H1 (cell line): ENCODE measurements around the gene CUL9. TPM values are rescaled to one million over a fixed set of nuclear protein-coding genes. Genes with fewer than 3 reads are reported as not detected.

Experiments used
- CTCF ChIA-PET: fragments of 300-600 bp; sonication (Branson Sonifier 250); formaldehyde crosslinking; loops from one replicate; lab custom pipeline; 2021; ENCODE audit not compliant: partially characterized antibody; lab: Charles Lee
- POLR2A ChIA-PET: fragments of 300-600 bp; sonication (Branson Sonifier 250); formaldehyde crosslinking; loops from one replicate; lab custom pipeline; 2021; ENCODE audit warnings: inconsistent platforms; ENCODE audit not compliant: partially characterized antibody; lab: Charles Lee
- DNase-seq, 2 experiments: peaks; one replicate each; pipeline versions ENCODE4 v3.0.0 to v3.0.0-alpha.2; 2010 to 2022; ENCODE audit warnings: low spot score in 2 of 2, low read depth in 1 of 2, mixed read lengths in 1 of 2
- FAIRE-seq: peaks from 2 replicates; lab custom pipeline; 2011; peaks lifted over from hg19 to GRCh38; lab: Jason Lieb, UNC
- H2AFZ ChIP-seq: 2 replicates; pipeline ENCODE4 v1.8.1; 2012; ENCODE audit warnings: low read length, inconsistent platforms
- H2AK5ac ChIP-seq: 2 replicates; pipeline ENCODE4 v1.6.1; 2013; ENCODE audit warnings: low read depth, low read length
- H2BK120ac ChIP-seq: replicated peaks from 2 replicates; pipeline ENCODE3; 2013; ENCODE audit warnings: low read depth, low read length, inconsistent platforms
- H2BK12ac ChIP-seq: 2 replicates; pipeline ENCODE4 v1.6.1; 2013; ENCODE audit warnings: low read depth, low read length
- H2BK15ac ChIP-seq: 2 replicates; pipeline ENCODE4 v1.6.1; 2013; ENCODE audit warnings: low read length
- H2BK20ac ChIP-seq: 2 replicates; pipeline ENCODE4 v1.6.1; 2013; ENCODE audit warnings: low read length
- H2BK5ac ChIP-seq: 2 replicates; pipeline ENCODE4 v1.6.1; 2013; ENCODE audit warnings: low read depth, low read length
- H3K14ac ChIP-seq: 2 replicates; pipeline ENCODE4 v1.6.1; 2013; ENCODE audit warnings: inconsistent platforms; ENCODE audit not compliant: insufficient read length
- H3K18ac ChIP-seq: 2 replicates; pipeline ENCODE4 v1.6.1; 2013; ENCODE audit warnings: low read length; ENCODE audit errors: extremely low read depth
- H3K23ac ChIP-seq: 2 replicates; pipeline ENCODE4 v1.6.1; 2013; ENCODE audit warnings: inconsistent platforms; ENCODE audit not compliant: insufficient read length
- H3K23me2 ChIP-seq: 2 replicates; pipeline ENCODE4 v1.6.1; 2013; ENCODE audit warnings: low read depth, low read length
- H3K27ac ChIP-seq: 2 replicates; pipeline ENCODE4 v1.6.1; 2011; ENCODE audit warnings: low read depth, low read length, inconsistent platforms
- H3K27me3 ChIP-seq, 4 experiments: replicated peaks in 1 of 4; 1 replicate in 1 of 4; 2 replicates in 3 of 4; pipeline versions ENCODE4 v1.6.1 to v1.8.1; 2011 to 2013; ENCODE audit warnings: low read length in 3 of 4, mild to moderate bottlenecking in 3 of 4, inconsistent platforms in 2 of 4, mixed read lengths in 2 of 4, moderate library complexity in 1 of 4; ENCODE audit not compliant: control insufficient read depth in 3 of 4, insufficient read depth in 3 of 4; ENCODE audit errors: extremely low read depth in 1 of 4
- H3K36me3 ChIP-seq, 4 experiments: 2 replicates each; pipeline versions ENCODE4 v1.6.1 to v1.8.1; 2011 to 2013; ENCODE audit warnings: mild to moderate bottlenecking in 4 of 4, low read length in 3 of 4, moderate library complexity in 2 of 4, control low read depth in 1 of 4, inconsistent platforms in 1 of 4; ENCODE audit not compliant: insufficient read depth in 4 of 4, control insufficient read depth in 2 of 4
- H3K4ac ChIP-seq: replicated peaks from 2 replicates; pipeline ENCODE3; 2013; ENCODE audit warnings: low read length, low read depth, mixed read lengths, inconsistent platforms; ENCODE audit not compliant: insufficient read length
- H3K4me1 ChIP-seq, 4 experiments: replicated peaks in 1 of 4; 1 replicate in 1 of 4; 2 replicates in 3 of 4; pipeline versions ENCODE4 v1.6.1 to v1.8.1; 2011 to 2013; ENCODE audit warnings: low read length in 3 of 4, inconsistent platforms in 2 of 4, mixed read lengths in 1 of 4; ENCODE audit not compliant: insufficient read depth in 4 of 4, control insufficient read depth in 3 of 4
- H3K4me2 ChIP-seq, 2 experiments: 2 replicates each; pipeline versions ENCODE4 v1.6.1 to v1.8.1; 2011 to 2013; ENCODE audit warnings: low read depth in 2 of 2, low read length in 2 of 2, control low read depth in 1 of 2, inconsistent platforms in 1 of 2, mild to moderate bottlenecking in 1 of 2; ENCODE audit not compliant: insufficient read depth in 1 of 2
- H3K4me3 ChIP-seq, 4 experiments: fragments of 200-600, 300-600 bp in 1 of 4; sonication (generic), shearing (Covaris generic), sonication (Bioruptor Twin) in 1 of 4; 2 replicates each; pipeline versions ENCODE4 v1.5.1 to v1.8.1; 2011 to 2016; ENCODE audit warnings: low read length in 4 of 4, low read depth in 3 of 4, control low read depth in 2 of 4, inconsistent platforms in 2 of 4, mild to moderate bottlenecking in 2 of 4, mixed read lengths in 1 of 4, moderate library complexity in 1 of 4; ENCODE audit not compliant: insufficient read depth in 2 of 4; ENCODE audit errors: extremely low read depth in 1 of 4
- H3K56ac ChIP-seq: replicated peaks from 2 replicates; pipeline ENCODE3; 2013; ENCODE audit warnings: low read depth, mild to moderate bottlenecking, mixed read lengths, low read length, inconsistent platforms; ENCODE audit not compliant: insufficient read length
- H3K79me1 ChIP-seq: 2 replicates; pipeline ENCODE4 v1.6.1; 2013; ENCODE audit warnings: low read depth, low read length, control low read depth
- H3K79me2 ChIP-seq, 2 experiments: 2 replicates each; pipeline versions ENCODE4 v1.6.1 to v1.8.1; 2012 to 2013; ENCODE audit warnings: low read length in 2 of 2, mild to moderate bottlenecking in 2 of 2, inconsistent platforms in 1 of 2; ENCODE audit not compliant: insufficient read depth in 2 of 2, control insufficient read depth in 1 of 2
- H3K9ac ChIP-seq, 4 experiments: replicated peaks in 1 of 4; 1 replicate in 1 of 4; 2 replicates in 3 of 4; pipeline versions ENCODE4 v1.6.1 to v1.8.1; 2011 to 2013; ENCODE audit warnings: low read depth in 3 of 4, low read length in 3 of 4, control low read depth in 2 of 4, mild to moderate bottlenecking in 2 of 4, moderate library complexity in 2 of 4, inconsistent platforms in 1 of 4; ENCODE audit errors: extremely low read depth in 1 of 4
- H3K9me3 ChIP-seq, 2 experiments: 2 replicates each; pipeline versions ENCODE4 v1.6.1 to v1.8.1; 2012 to 2013; ENCODE audit warnings: mild to moderate bottlenecking in 2 of 2, moderate library complexity in 2 of 2, control low read depth in 1 of 2, inconsistent platforms in 1 of 2, low read depth in 1 of 2, low read length in 1 of 2, mixed read lengths in 1 of 2; ENCODE audit not compliant: insufficient read depth in 2 of 2
- H4K20me1 ChIP-seq, 2 experiments: replicated peaks in 1 of 2; 2 replicates each; pipeline versions ENCODE3 to v1.8.1; 2011 to 2013; ENCODE audit warnings: inconsistent platforms in 2 of 2, low read length in 2 of 2, mild to moderate bottlenecking in 1 of 2; ENCODE audit not compliant: insufficient read depth in 2 of 2, control insufficient read depth in 1 of 2
- H4K5ac ChIP-seq: 2 replicates; pipeline ENCODE4 v1.6.1; 2013; ENCODE audit warnings: low read length, low read depth, mixed read lengths, inconsistent platforms; ENCODE audit not compliant: insufficient read length
- H4K8ac ChIP-seq: 2 replicates; pipeline ENCODE4 v1.8.0; 2013; ENCODE audit warnings: mild to moderate bottlenecking, moderate library complexity, low read length, inconsistent platforms; ENCODE audit not compliant: insufficient read depth; ENCODE audit errors: extremely low read depth
- H4K91ac ChIP-seq: replicated peaks from 2 replicates; pipeline ENCODE3; 2013; ENCODE audit warnings: low read length, mixed read lengths, inconsistent platforms; ENCODE audit not compliant: insufficient read length
- CBX8 ChIP-seq: fragments of 300-800, 300-1000 bp; sonication (generic); IDR thresholded peaks from 2 replicates; pipeline ENCODE4 v1.7.1; 2016; ENCODE audit warnings: low read depth, low read length, borderline replicate concordance
- MAX ChIP-seq: IDR thresholded peaks from 2 replicates; pipeline ENCODE4 v1.6.1; 2012; ENCODE audit warnings: inconsistent platforms
- SIX5 ChIP-seq: IDR thresholded peaks from 2 replicates; pipeline ENCODE4 v1.6.1; 2011; ENCODE audit warnings: mild to moderate bottlenecking, low read depth, low read length
- TAF1 ChIP-seq: IDR thresholded peaks from 2 replicates; pipeline ENCODE4 v1.6.1; 2011; ENCODE audit warnings: mild to moderate bottlenecking, low read depth, low read length
- WGBS, 2 experiments: shearing (Covaris generic) in 1 of 2; methylation state at CpG; one replicate each; pipeline versions ENCODE4 v1.1.6 to v1.1.7; 2013 to 2015; ENCODE audit warnings: low lambda C conversion rate in 2 of 2, mixed read lengths in 2 of 2, inconsistent platforms in 1 of 2, low coverage in 1 of 2, missing lambda C conversion rate in 1 of 2; ENCODE audit not compliant: insufficient replicate concordance in 2 of 2, insufficient coverage in 1 of 2, insufficient read length in 1 of 2; ENCODE audit errors: extremely low coverage in 1 of 2, missing lambda C conversion rate in 1 of 2; 5-methylcytosine and 5-hydroxymethylcytosine counted together
- polyA plus RNA-seq, 7 experiments: library from polyadenylated mRNA; depleted of rRNA in 3 of 7; stranded (reverse) in 5 of 7; unstranded in 2 of 7; fragments of >200 nt in 5 of 7; fragments of 200-250 nt in 2 of 7; gene quantifications; 1 replicate in 5 of 7; 2 replicates in 1 of 7; 4 replicates in 1 of 7; pipeline versions ENCODE4 v1.2.1 to v1.2.3, GENCODE V29; 2011 to 2013; ENCODE audit warnings: missing spikeins in 2 of 7, mixed read lengths in 2 of 7
- total RNA-seq: library from RNA; stranded (reverse); fragmentation: NEBNext Ultra II Directional; extraction: Animal tissue kit (Norgen Biotek cat#: 25700); gene quantifications from 2 replicates; pipeline ENCODE4 v1.2.1, GENCODE V29; 2021
- TF ChIP-seq, protein P1 (sequence below): IDR thresholded peaks from 2 replicates; pipeline ENCODE4 v1.6.1; 2011; ENCODE audit warnings: low read depth, mild to moderate bottlenecking, low read length; ENCODE audit not compliant: insufficient read depth

CUL9 gene
- total and polyA plus RNA-seq, 2 of the 8 experiments (the other 6 are each of a cell fraction or from before 2014, with no cell fraction given): 7.7 to 9.8 TPM

DNA sequence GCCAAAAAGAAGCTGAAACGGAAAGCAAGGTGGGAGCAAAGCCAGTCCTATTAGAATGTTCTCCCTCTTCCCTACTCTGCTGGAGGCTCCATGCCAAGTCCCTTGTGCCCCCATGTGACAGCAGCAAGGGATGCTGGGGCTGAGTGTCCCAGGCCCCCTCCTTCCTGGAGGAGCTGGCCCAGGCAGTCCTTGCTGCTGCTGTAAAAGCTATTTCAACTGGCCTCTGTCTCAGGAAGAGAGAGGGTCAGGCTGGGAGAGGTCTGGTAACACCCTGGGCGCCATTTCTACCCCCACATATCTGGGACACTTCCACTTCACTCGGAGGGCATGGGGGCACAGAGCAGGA, 86.3 kb downstream of the CUL9 start:
- H2AFZ ChIP-seq: no peak overlapping the region
- H4K8ac ChIP-seq: no peak overlapping the region
- peaks cover 2 to 37% (median 31%) of the 10 kb centered on the region in 4 experiments for H3K27me3 ChIP-seq
- no peak for TF ChIP-seq SIX5
- TF ChIP-seq CBX8: no peak
- TF ChIP-seq, protein P1, sequence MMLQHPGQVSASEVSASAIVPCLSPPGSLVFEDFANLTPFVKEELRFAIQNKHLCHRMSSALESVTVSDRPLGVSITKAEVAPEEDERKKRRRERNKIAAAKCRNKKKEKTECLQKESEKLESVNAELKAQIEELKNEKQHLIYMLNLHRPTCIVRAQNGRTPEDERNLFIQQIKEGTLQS: no peak
- TF ChIP-seq TAF1: no peak
- TF ChIP-seq MAX: peak; percentile 29; the same call in 1 of the 2 replicates
- no peak overlapping the region for H2BK120ac ChIP-seq
- ChIA-PET CTCF (interaction anchor here (0.7 to 9.4 kb wide), 20 partner anchors 9 to 239 kb away, joined by 3 to 78 read pairs (median 4); partner anchors contain the start of gene CRIP3), POLR2A (interaction anchor here (0.7 to 2.2 kb wide), 6 partner anchors 9 to 49 kb away, joined by 3 to 5 read pairs (median 5); no protein-coding TSS in a partner anchor)
- FAIRE-seq (no peak), DNase-seq (no peak)
- no peaks in the 10 kb centered on the region for H3K36me3 ChIP-seq
- H3K79me1 ChIP-seq: no peaks in the 10 kb centered on the region
- 0 out of 2 replicates have a peak overlapping the region, but pooled peaks have one; percentile 75 for H2BK15ac ChIP-seq
- H3K4me1 ChIP-seq: peaks cover 3 to 29% (median 17%) of the 10 kb centered on the region in 4 experiments
- H3K9me3 ChIP-seq: no peaks in the 10 kb centered on the region
- H3K27ac ChIP-seq: no peak overlapping the region
- H3K9ac ChIP-seq: no peak overlapping the region
- H2BK5ac ChIP-seq: no peak overlapping the region
- no peaks in the 10 kb centered on the region for H4K20me1 ChIP-seq
- no peak overlapping the region for H3K14ac ChIP-seq
- H2AK5ac ChIP-seq: 0 out of 2 replicates have a peak overlapping the region, but pooled peaks have one; percentile 17
- H3K23ac ChIP-seq: no peak overlapping the region
- H3K23me2 ChIP-seq: peaks cover 4% of the 10 kb centered on the region; the same call in 1 of the 2 replicates
- no peak overlapping the region for H3K18ac ChIP-seq
- no peaks in the 10 kb centered on the region for H3K79me2 ChIP-seq
- H3K4ac ChIP-seq: no peak overlapping the region
- no peak overlapping the region for H4K91ac ChIP-seq
- no peak overlapping the region for H3K56ac ChIP-seq
- H2BK20ac ChIP-seq: 0 out of 2 replicates have a peak overlapping the region, but pooled peaks have one; percentile 6
- peak overlapping the region; percentile 27; the same call in 1 of the 2 replicates for H2BK12ac ChIP-seq
- H4K5ac ChIP-seq: no peak overlapping the region
- H3K4me2 ChIP-seq: no peak overlapping the region; a peak in 1 of 4 replicates
- WGBS, 2 experiments: 74% methylated on average over 3 of the region's 3 CpGs; no CpG with 5 or more reads in 1 of the 2 experiments
- no peak overlapping the region for H3K4me3 ChIP-seq
